HepG2 (cell line): ENCODE results near the gene RYR2. TPM values are rescaled to one million over a fixed set of nuclear protein-coding genes. Genes with fewer than 3 reads are reported as not detected.

Source experiments
- ATAC-seq: fragments of 200-7000 bp; cut with Tn5 transposase; 3 replicates; pipeline ENCODE4 v1.9.1; 2020; ENCODE audit warnings: mild to moderate bottlenecking, moderate library complexity
- BruUV-seq: library from RNA; stranded (reverse); fragments of 400-500 nt; replicated peaks from 2 replicates; lab custom pipeline; 2021; lab: Mats Ljungman, UMichigan
- CTCF ChIA-PET: fragments of 300-600 bp; formaldehyde crosslinking; extraction: SDS; loops from one replicate; lab custom pipeline; 2021; ENCODE audit warnings: low total read pairs, inconsistent platforms, low intra/inter-chr PET ratio; lab: Yijun Ruan, JAX
- POLR2A ChIA-PET: fragments of 350-600 bp; sonication (Branson Sonifier 250); formaldehyde crosslinking; loops from one replicate; lab custom pipeline; 2020; ENCODE audit warnings: antibody characterized with exemption, inconsistent platforms; lab: Yijun Ruan, JAX
- DNase-seq: peaks from one replicate; pipeline ENCODE4 v3.0.0-alpha.2; 2015; ENCODE audit warnings: low spot score
- FAIRE-seq: peaks from 3 replicates; lab custom pipeline; 2011; peaks lifted over from hg19 to GRCh38; lab: Jason Lieb, UNC
- H2AFZ ChIP-seq: one replicate; pipeline ENCODE4 v1.6.1; 2011; ENCODE audit warnings: low read length, inconsistent platforms
- H3K27ac ChIP-seq: fragments of 300-600 bp; 3 replicates; pipeline ENCODE4 v1.8.0; 2011; ENCODE audit warnings: mixed run types, mild to moderate bottlenecking, mixed read lengths, low read length, inconsistent platforms; ENCODE audit not compliant: insufficient read depth; ENCODE audit errors: extremely low read length
- H3K27me3 ChIP-seq, 2 experiments: fragments of 200-600 bp in 1 of 2; 2 replicates in 1 of 2; 3 replicates in 1 of 2; pipeline versions ENCODE4 v1.6.0 to v1.8.0; 2011; ENCODE audit warnings: low read length in 2 of 2, mild to moderate bottlenecking in 2 of 2, moderate library complexity in 2 of 2, inconsistent platforms in 1 of 2; ENCODE audit not compliant: insufficient read depth in 2 of 2, control insufficient read depth in 1 of 2
- H3K36me3 ChIP-seq, 2 experiments: fragments of 200-600 bp in 1 of 2; replicated peaks in 1 of 2; 2 replicates in 1 of 2; 3 replicates in 1 of 2; pipeline versions ENCODE4 v1.5.1 to v1.8.0; 2011; ENCODE audit warnings: low read length in 2 of 2, inconsistent platforms in 1 of 2; ENCODE audit not compliant: insufficient read depth in 2 of 2, control insufficient read depth in 1 of 2
- H3K4me1 ChIP-seq: 2 replicates; pipeline ENCODE4 v1.5.1; 2012; ENCODE audit warnings: low read length, inconsistent platforms; ENCODE audit not compliant: insufficient read depth
- H3K4me2 ChIP-seq: 2 replicates; pipeline ENCODE4 v1.6.0; 2011; ENCODE audit warnings: low read depth, low read length, inconsistent platforms
- H3K4me3 ChIP-seq, 3 experiments: fragments of 200-600 bp in 1 of 3; sonication (generic), shearing (Covaris generic) in 1 of 3; replicated peaks in 1 of 3; 2 replicates each; pipeline ENCODE4 v1.5.1; 2011 to 2016; ENCODE audit warnings: low read length in 3 of 3, inconsistent platforms in 2 of 3, low read depth in 2 of 3, mild to moderate bottlenecking in 2 of 3, control low read depth in 1 of 3, mixed read lengths in 1 of 3; ENCODE audit not compliant: insufficient read depth in 1 of 3
- H3K79me2 ChIP-seq: one replicate; pipeline ENCODE4 v1.6.1; 2011; ENCODE audit warnings: low read length, inconsistent platforms; ENCODE audit not compliant: insufficient read depth
- H3K9ac ChIP-seq: 2 replicates; pipeline ENCODE4 v1.6.0; 2011; ENCODE audit warnings: mild to moderate bottlenecking, low read depth, low read length, inconsistent platforms; ENCODE audit not compliant: insufficient read depth
- H3K9me3 ChIP-seq: 2 replicates; pipeline ENCODE4 v1.5.1; 2012; ENCODE audit warnings: mild to moderate bottlenecking, low read length
- H4K20me1 ChIP-seq: 2 replicates; pipeline ENCODE4 v1.6.0; 2011; ENCODE audit warnings: inconsistent platforms, mild to moderate bottlenecking, low read length, moderate library complexity; ENCODE audit not compliant: insufficient read depth
- CREB1 ChIP-seq, 2 experiments: fragments of 450-650 bp in 1 of 2; IDR thresholded peaks; 2 replicates each; pipeline ENCODE4 v1.6.1; 2016 to 2017; ENCODE audit warnings: control low read depth in 1 of 2, mild to moderate bottlenecking in 1 of 2, missing compliant biosample characterization in 1 of 2, missing genetic modification characterization in 1 of 2
- DR1 ChIP-seq: sonication (generic); formaldehyde crosslinking; IDR thresholded peaks from 2 replicates; pipeline ENCODE4 v1.8.0; 2021; ENCODE audit warnings: mild to moderate bottlenecking, missing genetic modification reagents, inconsistent platforms
- FLYWCH1 ChIP-seq: sonication (generic); formaldehyde crosslinking; IDR thresholded peaks from 2 replicates; pipeline ENCODE4 v1.8.1; 2023; ENCODE audit warnings: mild to moderate bottlenecking, missing genetic modification reagents
- FOSL2 ChIP-seq: sonication (generic); formaldehyde crosslinking; IDR thresholded peaks from 2 replicates; pipeline ENCODE4 v1.4.0; 2020; ENCODE audit warnings: missing genetic modification reagents
- GPN1 ChIP-seq: sonication (generic); formaldehyde crosslinking; IDR thresholded peaks from 2 replicates; pipeline ENCODE4 v1.5.1; 2020; ENCODE audit warnings: missing genetic modification reagents, borderline replicate concordance
- HNRNPL ChIP-seq: fragments of 200-400 bp; formaldehyde crosslinking; IDR thresholded peaks from 2 replicates; pipeline ENCODE4 v1.6.1; 2017; ENCODE audit warnings: mild to moderate bottlenecking, low read depth, low read length
- NR3C1 ChIP-seq: sonication (generic); formaldehyde crosslinking; IDR thresholded peaks from 2 replicates; pipeline ENCODE4 v1.4.0; 2020; ENCODE audit warnings: missing genetic modification reagents
- PHF5A ChIP-seq: IDR thresholded peaks from one replicate; pipeline ENCODE4 v1.6.1; 2018; ENCODE audit warnings: low read depth, missing genetic modification reagents; ENCODE audit not compliant: unreplicated experiment
- PITX1 ChIP-seq: sonication (generic); formaldehyde crosslinking; IDR thresholded peaks from 2 replicates; pipeline ENCODE4 v1.5.1; 2020; ENCODE audit warnings: mild to moderate bottlenecking, missing genetic modification reagents
- RFX3 ChIP-seq: IDR thresholded peaks from 2 replicates; pipeline ENCODE4 v1.6.1; 2016; ENCODE audit warnings: missing biosample characterization, missing genetic modification reagents
- SMARCC2 ChIP-seq: fragments of 450-650 bp; IDR thresholded peaks from 2 replicates; pipeline ENCODE4 v1.6.1; 2017; ENCODE audit warnings: antibody characterized with exemption, mild to moderate bottlenecking
- SP2 ChIP-seq: sonication (generic); formaldehyde crosslinking; IDR thresholded peaks from 2 replicates; pipeline ENCODE4 v1.5.1; 2020; ENCODE audit warnings: mild to moderate bottlenecking, missing genetic modification reagents
- SRF ChIP-seq: IDR thresholded peaks from 2 replicates; pipeline ENCODE4 v1.6.1; 2011; ENCODE audit warnings: mild to moderate bottlenecking, low read depth, low read length, moderate library complexity
- SSRP1 ChIP-seq: IDR thresholded peaks from 2 replicates; pipeline ENCODE4 v1.6.1; 2016; ENCODE audit warnings: control low read depth
- TEAD3 ChIP-seq: optimal IDR thresholded peaks from 2 replicates; pipeline ENCODE3; 2016; ENCODE audit warnings: borderline replicate concordance
- ZNF34 ChIP-seq: sonication (generic); formaldehyde crosslinking; IDR thresholded peaks from 2 replicates; pipeline ENCODE4 v1.4.0; 2020; ENCODE audit warnings: mild to moderate bottlenecking, missing genetic modification reagents, borderline replicate concordance
- ZNF709 ChIP-seq: sonication (generic); formaldehyde crosslinking; IDR thresholded peaks from 2 replicates; pipeline ENCODE4 v1.5.0; 2020; ENCODE audit warnings: mild to moderate bottlenecking, missing genetic modification reagents
- ZNF878 ChIP-seq: sonication (generic); formaldehyde crosslinking; IDR thresholded peaks from 2 replicates; pipeline ENCODE4 v1.8.1; 2023; ENCODE audit warnings: mild to moderate bottlenecking, missing genetic modification reagents, moderate library complexity
- WGBS: methylation state at CpG from one replicate; pipeline ENCODE4 v1.1.6; 2017; ENCODE audit warnings: low lambda C conversion rate; 5-methylcytosine and 5-hydroxymethylcytosine counted together
- in situ Hi-C: cut with HindIII; loops from 2 replicates; pipeline ENCODE4 v1.10.0; 2017; ENCODE audit warnings: low pct_unique_long_range_greater_than_20kb; ENCODE audit not compliant: extremely low pct_ligation_motif_present
- intact Hi-C: fragments of 100-400 bp; cut with micrococcal nuclease; formaldehyde crosslinking; loops from one replicate; pipeline ENCODE4 v1.10.0; 2022; ENCODE audit not compliant: unreplicated experiment
- polyA plus RNA-seq, 8 experiments: library from polyadenylated mRNA; depleted of rRNA in 3 of 8; stranded (reverse) in 7 of 8; unstranded in 1 of 8; fragments of >200 nt; fragmentation: Illumina TruSeq in 4 of 8; extraction: Trizol in 4 of 8; gene quantifications; 2 replicates each; pipeline versions ENCODE4 v1.2.1 to v1.2.3, GENCODE V29; 2011 to 2016; ENCODE audit warnings: low read depth in 4 of 8, missing spikeins in 1 of 8, mixed read lengths in 1 of 8; ENCODE audit not compliant: insufficient read depth in 1 of 8
- total RNA-seq, 5 experiments: library from RNA; depleted of rRNA; stranded (reverse); fragments of >200 nt; fragmentation: Illumina TruSeq; extraction: Trizol; gene quantifications; 2 replicates each; pipeline ENCODE4 v1.2.3, GENCODE V29; 2016; ENCODE audit warnings: low read depth in 1 of 5
- TF ChIP-seq, protein P1 (sequence below): sonication (generic); formaldehyde crosslinking; IDR thresholded peaks from 2 replicates; pipeline ENCODE4 v1.4.0; 2020; ENCODE audit warnings: mild to moderate bottlenecking, missing genetic modification reagents, borderline replicate concordance
- TF ChIP-seq, protein P2 (sequence below): sonication (generic); formaldehyde crosslinking; IDR thresholded peaks from 2 replicates; pipeline ENCODE4 v1.5.1; 2020; ENCODE audit warnings: mild to moderate bottlenecking, missing genetic modification reagents

Gene RYR2
- total and polyA plus RNA-seq, 2 of the 13 experiments (the other 11 are each of a cell fraction or from before 2014, with no cell fraction given), result not detected

DNA sequence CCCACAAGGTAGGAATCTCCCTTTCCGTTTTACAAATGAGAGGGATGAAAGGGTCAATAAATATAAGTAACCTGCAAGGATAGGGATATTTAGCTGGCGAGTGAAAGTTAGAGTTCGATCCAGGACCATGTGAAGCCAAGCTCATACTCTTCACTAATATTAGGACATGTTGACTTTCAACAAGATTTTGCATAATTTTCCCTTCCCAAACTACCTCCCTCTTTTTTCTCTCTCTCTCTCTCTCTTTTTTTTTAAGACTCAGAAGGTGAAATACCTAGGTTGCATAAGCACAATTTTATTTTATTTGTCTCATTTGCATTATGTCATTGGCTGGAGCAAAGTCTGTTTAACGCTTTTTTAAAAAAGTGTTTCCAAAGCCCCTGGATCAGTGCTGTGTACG, 29.6 kb upstream of the RYR2 start:
- in situ Hi-C loops, result no loop called here
- WGBS, result 45% methylated on average over 5 of the region's 5 CpGs

DNA sequence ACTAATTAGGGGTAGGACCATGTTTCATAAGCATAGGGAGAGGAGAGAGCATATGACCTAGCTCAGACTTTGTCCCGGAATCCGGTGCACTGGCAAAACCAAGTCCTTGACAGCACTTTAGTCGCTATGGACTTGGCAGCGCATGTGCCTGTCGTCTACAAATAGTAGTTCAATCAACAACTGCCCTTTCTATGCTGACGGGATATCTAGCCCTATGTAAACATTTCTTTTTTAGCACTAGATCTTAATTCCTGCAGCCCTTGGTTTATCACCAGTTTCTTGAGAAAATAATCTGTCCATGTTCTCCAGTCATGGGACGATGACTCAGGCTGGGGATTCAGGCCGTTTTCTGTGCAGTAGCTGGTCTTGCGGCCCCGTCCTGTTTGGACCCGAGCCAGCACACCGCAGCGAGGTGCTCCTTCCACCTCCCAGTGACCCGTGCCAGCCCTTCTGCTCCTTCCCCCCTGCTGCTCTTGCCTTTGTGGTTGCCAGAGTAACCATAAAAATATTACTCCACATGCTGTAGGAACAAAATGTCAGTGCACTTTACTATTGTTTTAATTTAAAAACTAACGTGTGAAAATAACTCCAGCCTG, 29.1 kb upstream of the RYR2 start:
- peak; percentile 80 for ATAC-seq
- H3K4me2 ChIP-seq, result peak overlapping the region; percentile 14
- no peak overlapping the region for H3K9ac ChIP-seq
- no peaks in the 10 kb centered on the region for H3K36me3 ChIP-seq
- H4K20me1 ChIP-seq, result no peaks in the 10 kb centered on the region
- H3K4me3 ChIP-seq, result no peak overlapping the region
- H3K4me1 ChIP-seq, result peaks cover 8% of the 10 kb centered on the region; the same call in 1 of the 2 replicates
- 0 out of 5 replicates have a peak, but pooled peaks cover 0 to 3% of the 10 kb centered on the region in 2 experiments for H3K27me3 ChIP-seq
- 2% methylated on average over 15 of the region's 15 CpGs for WGBS
- H2AFZ ChIP-seq, result no peak overlapping the region
- ChIA-PET CTCF (no interaction called here), POLR2A (no interaction called here)
- in situ Hi-C loops (no loop called here), intact Hi-C loops (no loop called here)
- no peaks in the 10 kb centered on the region for H3K9me3 ChIP-seq
- BruUV-seq, result no TSS peak
- H3K79me2 ChIP-seq, result no peaks in the 10 kb centered on the region
- FAIRE-seq, result no peak
- no peak overlapping the region for H3K27ac ChIP-seq
- DNase-seq, result peak; percentile 4
- TF ChIP-seq PHF5A (CRISPR knock-in tag) (no peak), CREB1 (IDR thresholded peaks at IDR 0.05) (no peak), CREB1 (CRISPR knock-in tag; IDR thresholded peaks at IDR 0.05) (no peak), TEAD3 (peak; percentile 25), ZNF878 (no peak), FOSL2 (CRISPR knock-in tag) (0 out of 2 replicates have a peak, but pooled peaks have one; percentile 15), ZNF709 (CRISPR knock-in tag) (no peak), GPN1 (CRISPR knock-in tag) (no peak), SSRP1 (no peak)
- TF ChIP-seq, protein P1, sequence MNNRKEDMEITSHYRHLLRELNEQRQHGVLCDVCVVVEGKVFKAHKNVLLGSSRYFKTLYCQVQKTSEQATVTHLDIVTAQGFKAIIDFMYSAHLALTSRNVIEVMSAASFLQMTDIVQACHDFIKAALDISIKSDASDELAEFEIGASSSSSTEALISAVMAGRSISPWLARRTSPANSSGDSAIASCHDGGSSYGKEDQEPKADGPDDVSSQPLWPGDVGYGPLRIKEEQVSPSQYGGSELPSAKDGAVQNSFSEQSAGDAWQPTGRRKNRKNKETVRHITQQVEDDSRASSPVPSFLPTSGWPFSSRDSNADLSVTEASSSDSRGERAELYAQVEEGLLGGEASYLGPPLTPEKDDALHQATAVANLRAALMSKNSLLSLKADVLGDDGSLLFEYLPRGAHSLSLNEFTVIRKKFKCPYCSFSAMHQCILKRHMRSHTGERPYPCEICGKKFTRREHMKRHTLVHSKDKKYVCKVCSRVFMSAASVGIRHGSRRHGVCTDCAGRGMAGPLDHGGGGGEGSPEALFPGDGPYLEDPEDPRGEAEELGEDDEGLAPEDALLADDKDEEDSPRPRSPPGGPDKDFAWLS (CRISPR knock-in tag), result no peak
- TF ChIP-seq, protein P2, sequence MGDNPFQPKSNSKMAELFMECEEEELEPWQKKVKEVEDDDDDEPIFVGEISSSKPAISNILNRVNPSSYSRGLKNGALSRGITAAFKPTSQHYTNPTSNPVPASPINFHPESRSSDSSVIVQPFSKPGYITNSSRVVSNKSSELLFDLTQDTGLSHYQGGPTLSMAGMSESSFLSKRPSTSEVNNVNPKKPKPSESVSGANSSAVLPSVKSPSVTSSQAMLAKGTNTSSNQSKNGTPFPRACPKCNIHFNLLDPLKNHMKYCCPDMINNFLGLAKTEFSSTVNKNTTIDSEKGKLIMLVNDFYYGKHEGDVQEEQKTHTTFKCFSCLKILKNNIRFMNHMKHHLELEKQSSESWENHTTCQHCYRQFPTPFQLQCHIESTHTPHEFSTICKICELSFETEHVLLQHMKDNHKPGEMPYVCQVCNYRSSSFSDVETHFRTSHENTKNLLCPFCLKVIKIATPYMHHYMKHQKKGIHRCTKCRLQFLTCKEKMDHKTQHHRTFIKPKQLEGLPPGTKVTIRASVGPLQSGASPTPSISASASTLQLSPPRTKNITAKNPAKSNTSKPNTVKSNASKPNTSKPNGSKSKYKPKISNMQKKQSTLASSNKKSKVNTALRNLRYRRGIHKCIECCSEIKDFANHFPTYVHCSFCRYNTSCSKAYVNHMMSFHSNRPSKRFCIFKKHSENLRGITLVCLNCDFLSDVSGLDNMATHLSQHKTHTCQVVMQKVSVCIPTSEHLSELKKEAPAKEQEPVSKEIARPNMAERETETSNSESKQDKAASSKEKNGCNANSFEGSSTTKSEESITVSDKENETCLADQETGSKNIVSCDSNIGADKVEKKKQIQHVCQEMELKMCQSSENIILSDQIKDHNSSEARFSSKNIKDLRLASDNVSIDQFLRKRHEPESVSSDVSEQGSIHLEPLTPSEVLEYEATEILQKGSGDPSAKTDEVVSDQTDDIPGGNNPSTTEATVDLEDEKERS, result no peak

More for the DNA sequence above, 29.6 kb upstream of the RYR2 start:
- H3K4me2 ChIP-seq, result no peak overlapping the region
- DNase-seq (no peak), ATAC-seq (no peak), FAIRE-seq (no peak)
- no peaks in the 10 kb centered on the region for H3K79me2 ChIP-seq
- CTCF ChIA-PET, result no interaction called here
- POLR2A ChIA-PET, result no interaction called here
- intact Hi-C loops, result no loop called here
- no peaks in the 10 kb centered on the region for H3K36me3 ChIP-seq
- no peak for TF ChIP-seq FLYWCH1 (CRISPR knock-in tag)
- no peak for TF ChIP-seq TEAD3
- no peak for TF ChIP-seq ZNF34 (CRISPR knock-in tag)
- TF ChIP-seq NR3C1, result no peak
- no peak for TF ChIP-seq PITX1 (CRISPR knock-in tag)
- no peak for TF ChIP-seq DR1 (CRISPR knock-in tag)
- TF ChIP-seq SP2 (CRISPR knock-in tag), result no peak
- no peak for TF ChIP-seq SRF
- no peak for TF ChIP-seq RFX3 (CRISPR knock-in tag)
- no peak for TF ChIP-seq SMARCC2
- TF ChIP-seq HNRNPL, result no peak
- no peak overlapping the region for H2AFZ ChIP-seq
- H3K4me3 ChIP-seq, result no peak overlapping the region
- H3K4me1 ChIP-seq, result peaks cover 8% of the 10 kb centered on the region; the same call in 1 of the 2 replicates
- H3K27ac ChIP-seq, result no peak overlapping the region
- H3K27me3 ChIP-seq, result 0 out of 5 replicates have a peak, but pooled peaks cover 0 to 3% of the 10 kb centered on the region in 2 experiments
- H4K20me1 ChIP-seq, result no peaks in the 10 kb centered on the region
- H3K9me3 ChIP-seq, result no peaks in the 10 kb centered on the region
- no peak overlapping the region for H3K9ac ChIP-seq
- BruUV-seq, result no TSS peak
